Measurements from ENCODE around the gene SIRT7.

Gene SIRT7

DNA sequence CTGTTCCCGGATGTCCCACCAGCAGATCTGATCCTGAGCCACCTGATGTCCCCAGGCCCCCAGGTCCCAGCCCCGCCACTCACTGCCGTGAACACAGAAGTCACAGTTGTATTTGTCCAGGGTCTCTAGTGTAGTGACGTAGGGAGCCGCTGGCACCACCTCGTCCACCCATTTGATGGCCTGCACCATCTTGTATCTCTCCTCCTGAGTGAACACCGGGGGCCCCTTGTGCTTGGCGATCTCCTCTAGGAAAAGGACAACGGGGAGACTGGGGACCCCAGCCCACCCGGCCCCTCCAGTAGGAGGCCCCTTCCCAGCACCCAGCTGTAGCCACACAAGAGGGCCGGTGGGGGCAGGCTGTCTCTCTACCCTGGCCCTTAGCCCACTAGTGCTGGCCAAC, 9.2 kb downstream of the SIRT7 start:
- Histone ChIP-seq H3K36me3 (peaks cover 42 to 81% (median 61%) of the 10 kb centered on the region in 11 experiments), H3K4me3 (no peak overlapping the region)
- no peak for TF ChIP-seq Cebpa-rat (IDR thresholded peaks at IDR 0.05)

DNA sequence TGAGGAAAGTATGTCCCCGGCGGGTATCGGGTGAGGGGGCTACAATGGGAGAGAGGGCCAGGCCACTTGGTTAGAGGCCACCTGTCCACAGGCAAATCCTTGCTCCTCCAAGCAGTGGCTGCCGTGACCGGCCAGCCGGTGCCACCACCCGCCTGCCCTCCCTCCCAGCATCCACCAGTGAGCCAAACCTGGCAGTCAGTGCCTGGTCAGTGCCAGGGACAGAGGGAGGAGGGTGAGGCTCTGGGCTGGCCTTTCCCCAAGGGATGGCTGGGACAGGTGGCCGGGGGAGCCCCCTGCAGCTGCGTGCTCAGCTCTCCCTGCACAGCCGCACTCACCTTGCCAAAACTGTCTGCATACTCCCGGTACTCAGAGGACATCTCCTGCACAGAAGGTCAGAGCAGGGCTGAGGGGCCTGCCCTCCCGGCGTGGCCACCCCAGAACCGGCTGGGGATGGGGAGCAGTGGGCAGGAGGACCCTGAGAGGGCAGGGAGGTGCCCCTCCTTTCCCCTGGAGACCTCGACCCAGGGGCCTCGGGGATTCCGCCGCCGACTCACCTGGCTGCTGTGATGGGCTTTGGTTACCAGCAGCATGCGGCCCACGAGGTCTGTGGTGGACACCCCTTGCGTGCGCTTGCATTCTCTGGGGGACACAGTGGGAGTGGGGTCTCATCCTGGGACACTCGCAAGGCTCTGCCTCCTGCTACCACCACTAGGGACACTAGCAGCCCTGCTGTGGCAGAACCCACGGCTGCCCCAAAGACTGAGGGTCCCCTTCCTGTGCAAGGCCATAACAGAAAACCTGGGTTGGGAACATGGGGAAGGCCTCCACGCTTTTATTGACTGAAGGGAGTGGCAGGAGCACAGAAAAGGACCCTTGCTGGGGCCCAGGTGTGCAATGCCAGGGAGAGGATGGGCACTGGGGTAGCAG, 10.5 kb downstream of the SIRT7 start:
- no peaks in the 10 kb centered on the region for H3K9me3 ChIP-seq (replicated peaks in 1 of 11)

More for the DNA sequence above, 9.2 kb downstream of the SIRT7 start:
- Histone ChIP-seq H3K4me2 (peak overlapping the region in 3 of 11 experiments; percentile 15 to 100 (median 100); a peak in 4 of 22 replicates), H3K9me3 (replicated peaks in 1 of 11) (no peaks in the 10 kb centered on the region), H3K9ac (peak overlapping the region in 2 of 11 experiments; percentile 10 to 85; a peak in 2 of 22 replicates), H4K20me1 (peaks cover 26 to 95% (median 79%) of the 10 kb centered on the region in 11 experiments; a peak in 21 of 22 replicates), H3K27me3 (peaks cover 2 to 11% (median 8%) of the 10 kb centered on the region in 11 experiments; a peak in 21 of 22 replicates), H3K27ac (no peak overlapping the region), H3K4me1 (peaks cover 20 to 67% (median 49%) of the 10 kb centered on the region in 10 experiments)

DNA sequence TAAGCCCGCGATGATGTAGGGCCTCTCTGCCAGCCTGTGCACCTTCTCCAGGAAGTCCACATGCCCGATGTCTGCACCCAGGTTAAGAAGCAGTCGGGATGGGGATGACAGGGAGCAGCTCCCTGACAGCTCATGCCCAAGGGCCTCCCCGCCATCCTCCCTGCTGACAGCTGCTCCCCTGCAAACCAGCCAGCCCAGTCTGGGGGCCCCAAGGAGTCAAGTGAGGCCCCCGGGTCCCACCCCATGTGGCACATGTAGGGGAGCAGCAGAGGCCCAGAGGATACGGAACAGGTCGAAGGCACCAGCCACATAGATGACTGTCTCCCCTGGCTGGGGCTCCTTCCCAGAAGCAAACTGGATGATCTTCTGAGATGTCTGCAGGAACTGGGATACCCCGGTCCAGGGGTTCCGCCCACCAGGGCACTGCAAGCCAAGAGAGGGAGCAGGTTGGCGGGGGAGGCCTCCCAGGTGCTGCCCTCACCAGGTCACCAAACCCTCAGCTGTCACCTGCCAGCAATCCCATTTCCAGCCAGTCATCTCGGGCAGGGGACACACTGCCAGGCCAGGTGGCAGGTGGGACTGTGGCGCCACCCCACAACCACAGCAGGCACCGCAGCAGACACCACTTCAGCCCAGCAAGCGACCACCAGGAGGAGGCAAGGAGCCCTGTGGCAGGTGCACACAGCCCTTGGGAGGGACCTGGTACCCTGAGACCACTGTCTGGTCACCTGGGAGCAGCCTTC, 11.3 kb downstream of the SIRT7 start:
- TF ChIP-seq Cebpa-rat (IDR thresholded peaks at IDR 0.05): no peak
- H3K4me3 ChIP-seq: no peak overlapping the region
- no peak overlapping the region for H3K9ac ChIP-seq
- H3K9me3 ChIP-seq (replicated peaks in 1 of 11): no peaks in the 10 kb centered on the region
- peaks cover 30 to 68% (median 52%) of the 10 kb centered on the region in 10 experiments for H3K4me1 ChIP-seq
- H3K4me2 ChIP-seq: 0 out of 22 replicates have a peak overlapping the region, but pooled peaks of 1 of the 11 experiments have one; percentile 21
- no peak overlapping the region for H3K27ac ChIP-seq
- H3K36me3 ChIP-seq: peaks cover 29 to 70% (median 51%) of the 10 kb centered on the region in 11 experiments; a peak in 21 of 22 replicates
- H4K20me1 ChIP-seq: peaks cover 5 to 95% (median 80%) of the 10 kb centered on the region in 11 experiments; a peak in 21 of 22 replicates
- peaks cover 24 to 33% (median 29%) of the 10 kb centered on the region in 11 experiments for H3K27me3 ChIP-seq

More for the DNA sequence above, 10.5 kb downstream of the SIRT7 start:
- H3K4me1 ChIP-seq: peaks cover 25 to 71% (median 54%) of the 10 kb centered on the region in 10 experiments
- H3K9ac ChIP-seq: peak overlapping the region in 1 of 11 experiments; percentile 9; a peak in 1 of 22 replicates
- H3K27ac ChIP-seq: no peak overlapping the region
- H3K4me3 ChIP-seq: no peak overlapping the region
- peak overlapping the region in 4 of 11 experiments; percentile 9 to 28 (median 16); a peak in 5 of 22 replicates for H3K4me2 ChIP-seq
- TF ChIP-seq Cebpa-rat (IDR thresholded peaks at IDR 0.05): no peak
- H3K27me3 ChIP-seq: peaks cover 15 to 24% (median 21%) of the 10 kb centered on the region in 11 experiments
- peaks cover 37 to 79% (median 58%) of the 10 kb centered on the region in 11 experiments for H3K36me3 ChIP-seq
- H4K20me1 ChIP-seq: peaks cover 13 to 95% (median 80%) of the 10 kb centered on the region in 11 experiments; a peak in 21 of 22 replicates

DNA sequence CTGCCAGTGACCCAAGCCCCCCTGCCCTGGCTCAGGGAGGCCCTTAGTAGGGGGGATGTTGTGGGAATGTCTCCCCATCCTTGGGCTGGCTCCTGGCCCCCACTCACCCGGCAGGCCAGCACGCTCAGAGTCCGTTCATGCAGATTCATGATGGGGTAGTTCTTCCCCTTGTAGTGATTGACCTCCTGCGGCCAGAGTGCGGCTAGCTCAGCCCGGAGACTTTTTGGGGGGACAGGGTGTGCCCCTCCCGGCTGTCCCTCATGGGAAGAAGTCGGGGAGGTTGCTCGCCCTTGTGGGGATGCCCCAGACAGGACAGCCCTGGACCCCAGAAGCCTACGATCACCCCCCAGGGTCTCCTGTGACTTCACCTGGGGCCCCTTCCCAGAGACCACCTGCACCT, 12.0 kb downstream of the SIRT7 start:
- no peak for TF ChIP-seq Cebpa-rat (IDR thresholded peaks at IDR 0.05)
- Histone ChIP-seq H3K4me1 (peaks cover 30 to 66% (median 51%) of the 10 kb centered on the region in 10 experiments), H3K4me2 (no peak overlapping the region), H4K20me1 (peaks cover 4 to 100% (median 85%) of the 10 kb centered on the region in 11 experiments; a peak in 20 of 22 replicates), H3K36me3 (peaks cover 29 to 75% (median 56%) of the 10 kb centered on the region in 11 experiments; a peak in 21 of 22 replicates), H3K9ac (no peak overlapping the region), H3K4me3 (no peak overlapping the region), H3K9me3 (replicated peaks in 1 of 11) (no peaks in the 10 kb centered on the region), H3K27me3 (peaks cover 30 to 39% (median 36%) of the 10 kb centered on the region in 11 experiments), H3K27ac (no peak overlapping the region)

DNA sequence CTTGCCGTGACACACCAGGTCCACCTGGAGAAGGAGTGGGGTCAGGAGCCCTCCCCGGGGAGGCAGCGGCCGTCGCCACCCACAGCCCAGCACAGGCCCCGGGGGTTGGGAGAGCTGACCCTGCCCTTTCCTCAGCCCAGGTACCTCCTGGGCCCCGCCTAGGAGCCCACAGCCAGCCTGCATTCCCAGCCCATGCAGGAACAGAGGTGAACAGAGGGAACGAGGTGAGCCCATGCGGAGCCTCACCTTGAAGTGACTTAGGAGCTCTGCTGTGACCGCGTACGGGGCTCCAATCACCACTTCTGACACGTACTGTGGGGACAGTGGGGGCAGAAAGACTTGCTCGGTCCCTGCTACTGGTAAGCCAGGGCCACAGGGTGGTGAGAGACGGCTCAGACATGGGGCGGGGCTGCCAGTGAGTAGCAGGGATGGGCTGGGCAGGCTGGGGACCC, 12.5 kb downstream of the SIRT7 start:
- H4K20me1 ChIP-seq: peaks cover 7 to 100% (median 87%) of the 10 kb centered on the region in 11 experiments; a peak in 20 of 22 replicates
- no peak overlapping the region for H3K27ac ChIP-seq
- H3K4me1 ChIP-seq: peaks cover 29 to 63% (median 47%) of the 10 kb centered on the region in 10 experiments
- no peaks in the 10 kb centered on the region for H3K9me3 ChIP-seq (replicated peaks in 1 of 11)
- peak overlapping the region; percentile 15 to 72 (median 64); a peak in 20 of 22 replicates for H3K4me2 ChIP-seq
- H3K4me3 ChIP-seq: no peak overlapping the region
- peaks cover 32 to 81% (median 61%) of the 10 kb centered on the region in 11 experiments for H3K36me3 ChIP-seq
- no peak for TF ChIP-seq Cebpa-rat (IDR thresholded peaks at IDR 0.05)
- no peak overlapping the region; a peak in 2 of 22 replicates for H3K9ac ChIP-seq
- H3K27me3 ChIP-seq: peaks cover 36 to 45% (median 41%) of the 10 kb centered on the region in 11 experiments

DNA sequence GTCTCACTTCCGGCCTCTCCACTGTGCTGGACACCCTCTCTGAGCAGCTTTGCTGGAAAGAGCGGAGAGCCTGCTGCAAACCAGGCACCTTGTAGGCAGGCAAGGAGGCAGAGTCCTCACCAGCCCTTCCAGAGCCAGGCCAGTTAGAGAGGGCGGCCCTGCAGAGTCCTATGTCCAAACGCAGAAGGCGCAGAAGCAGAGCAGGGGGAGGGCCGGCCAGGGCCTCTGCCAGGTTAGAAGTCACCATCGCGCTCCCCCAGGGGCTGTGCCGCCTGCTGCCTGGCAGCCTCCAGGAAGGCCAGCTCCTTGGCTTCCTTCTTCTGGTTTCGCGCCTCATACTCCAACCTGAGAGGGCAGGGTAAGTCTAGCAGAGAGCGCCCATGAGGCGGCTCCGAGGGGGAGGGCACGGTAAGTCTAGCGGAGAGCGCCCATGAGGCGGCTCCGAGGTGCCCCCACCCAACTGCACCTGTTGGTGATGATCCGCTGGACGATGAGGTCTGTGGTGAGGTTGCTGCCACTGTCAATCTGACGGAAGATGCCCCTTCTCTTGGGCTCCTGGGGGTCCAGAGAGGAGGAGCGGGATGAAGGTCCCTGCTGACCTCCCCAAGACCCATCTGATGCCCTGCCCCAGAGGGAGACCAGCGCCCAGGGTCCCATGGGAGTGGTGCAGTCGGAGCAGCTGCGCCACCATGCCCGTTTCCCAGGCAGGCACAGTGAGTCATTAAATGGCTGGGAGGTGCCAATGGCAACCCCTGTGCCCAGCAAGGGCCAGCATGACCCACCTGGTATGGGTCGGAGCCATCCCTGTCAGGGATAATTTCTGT, 13.2 kb downstream of the SIRT7 start:
- H3K36me3 ChIP-seq: peaks cover 39 to 87% (median 68%) of the 10 kb centered on the region in 11 experiments
- peaks cover 14 to 100% (median 87%) of the 10 kb centered on the region in 11 experiments; a peak in 21 of 22 replicates for H4K20me1 ChIP-seq
- H3K27ac ChIP-seq: no peak overlapping the region
- H3K9ac ChIP-seq: peak overlapping the region in 2 of 11 experiments; percentile 4 to 41; a peak in 3 of 22 replicates
- H3K4me1 ChIP-seq: peaks cover 22 to 56% (median 41%) of the 10 kb centered on the region in 10 experiments; a peak in 19 of 20 replicates
- H3K4me2 ChIP-seq: peak overlapping the region; percentile 15 to 72 (median 64); a peak in 20 of 22 replicates
- no peak overlapping the region for H3K4me3 ChIP-seq
- no peaks in the 10 kb centered on the region for H3K9me3 ChIP-seq (replicated peaks in 1 of 11)
- H3K27me3 ChIP-seq: peaks cover 40 to 50% (median 46%) of the 10 kb centered on the region in 11 experiments
- no peak for TF ChIP-seq Cebpa-rat (IDR thresholded peaks at IDR 0.05)

DNA sequence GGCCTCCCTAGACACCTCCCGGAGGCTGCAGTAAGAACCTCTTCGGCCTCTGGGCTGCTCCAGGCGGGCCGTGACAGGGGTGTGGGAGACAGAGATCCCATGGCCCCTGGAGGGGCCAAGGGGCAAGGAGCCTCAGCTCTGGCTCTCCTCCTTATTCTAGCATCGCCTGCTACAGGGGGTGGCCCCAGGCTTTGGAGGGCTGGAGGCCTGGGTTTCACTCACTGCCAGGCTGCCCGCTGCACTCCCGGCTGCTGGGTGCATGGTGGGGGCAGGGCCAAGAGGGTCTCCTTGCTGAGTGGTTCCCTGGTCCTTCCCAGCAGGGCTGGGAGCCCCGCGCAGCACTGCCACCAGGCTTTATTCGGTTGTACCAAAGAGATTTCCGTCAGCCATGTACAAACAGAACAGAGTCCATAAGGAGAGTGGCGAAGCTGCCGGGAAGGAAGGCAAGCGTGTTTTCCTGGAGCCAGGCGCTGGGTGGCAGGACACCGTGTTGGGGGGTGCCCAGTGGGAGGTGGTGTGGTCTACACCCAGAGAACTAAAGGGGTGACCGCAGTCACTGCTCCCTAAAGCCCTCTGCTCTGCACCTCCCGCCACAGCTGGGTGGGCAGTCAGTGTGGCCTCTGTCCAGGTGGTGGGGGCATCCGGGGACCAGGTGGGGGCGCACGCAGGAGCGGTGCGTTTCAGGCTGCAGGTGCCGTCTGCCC, 13.9 kb downstream of the SIRT7 start:
- H4K20me1 ChIP-seq: peaks cover 18 to 100% (median 87%) of the 10 kb centered on the region in 11 experiments; a peak in 21 of 22 replicates
- H3K4me2 ChIP-seq: peak overlapping the region in 9 of 11 experiments; percentile 58 to 72 (median 67); a peak in 17 of 22 replicates
- no peaks in the 10 kb centered on the region for H3K9me3 ChIP-seq (replicated peaks in 1 of 11)
- H3K4me3 ChIP-seq: no peak overlapping the region
- no peak for TF ChIP-seq Cebpa-rat (IDR thresholded peaks at IDR 0.05)
- no peak overlapping the region for H3K27ac ChIP-seq
- peaks cover 40 to 52% (median 47%) of the 10 kb centered on the region in 11 experiments for H3K27me3 ChIP-seq
- H3K4me1 ChIP-seq: peaks cover 19 to 48% (median 33%) of the 10 kb centered on the region in 10 experiments; a peak in 19 of 20 replicates
- H3K9ac ChIP-seq: no peak overlapping the region; a peak in 2 of 22 replicates
- peaks cover 46 to 88% (median 70%) of the 10 kb centered on the region in 11 experiments for H3K36me3 ChIP-seq
